ENCODE measurements around the gene PRPF6. TPM values are rescaled to one million over a fixed set of nuclear protein-coding genes. Genes with fewer than 3 reads are reported as not detected.
A peak's percentile ranks its signal among the peaks of the same experiment; 100 is the strongest.

The PRPF6 gene
- total RNA-seq, 4 donors from 2014 or later = 34.1 to 57.4 (median 45.8) TPM

- DNase-seq = no peak
- WGBS, 2 donors = 13 to 21% methylated on average over 3 to 5 of the region's 7 CpGs
These were observed 23.2 kb downstream of the PRPF6 start for GRCh38 chr20:64003960-64004725.

GRCh38 chr20:64005394-64005793 lies 24.5 kb downstream of the PRPF6 start:
- intact Hi-C loops (cut with DNase I) = no loop called here
- WGBS, 2 donors = 73 to 81% methylated on average over 6 of the region's 6 CpGs
- no peak for TF ChIP-seq POLR2A (IDR thresholded peaks at IDR 0.05)
- Histone ChIP-seq H3K27ac (no peak overlapping the region), H3K27me3 (no peaks in the 10 kb centered on the region), H3K36me3 (peaks cover 13 to 95% (median 19%) of the 10 kb centered on the region in 3 donors), H3K9me3 (no peaks in the 10 kb centered on the region), H3K4me3 (no peak overlapping the region), H3K4me1 (peaks cover 22 to 57% (median 26%) of the 10 kb centered on the region in 3 donors)
- DNase-seq = no peak

More at GRCh38 chr20:64003960-64004725, 23.2 kb downstream of the PRPF6 start:
- H3K9me3 ChIP-seq = no peaks in the 10 kb centered on the region
- peak overlapping the region in 1 of 4 donors; percentile 5 for H3K4me3 ChIP-seq
- H3K27me3 ChIP-seq = no peaks in the 10 kb centered on the region
- intact Hi-C loops (cut with DNase I) = no loop called here
- TF ChIP-seq POLR2A (IDR thresholded peaks at IDR 0.05) (no peak), CTCF (IDR thresholded peaks at IDR 0.05) (no peak)
- peaks cover 22 to 57% (median 26%) of the 10 kb centered on the region in 3 donors for H3K4me1 ChIP-seq
- peak overlapping the region; percentile 36 to 79 (median 62) for H3K27ac ChIP-seq
- peaks cover 10 to 95% (median 22%) of the 10 kb centered on the region in 3 donors for H3K36me3 ChIP-seq

GRCh38 chr20:64006490-64006889 lies 25.6 kb downstream of the PRPF6 start:
- H3K27ac ChIP-seq = no peak overlapping the region
- WGBS, 2 donors = 82 to 86% methylated on average over 5 to 8 of the region's 10 CpGs
- DNase-seq = no peak
- H3K36me3 ChIP-seq = peaks cover 13 to 95% (median 18%) of the 10 kb centered on the region in 3 donors
- no peak for TF ChIP-seq CTCF (IDR thresholded peaks at IDR 0.05)
- TF ChIP-seq POLR2A (IDR thresholded peaks at IDR 0.05) = no peak
- no peaks in the 10 kb centered on the region for H3K27me3 ChIP-seq
- no peak overlapping the region for H3K4me3 ChIP-seq
- peaks cover 22 to 57% (median 26%) of the 10 kb centered on the region in 3 donors for H3K4me1 ChIP-seq
- no peaks in the 10 kb centered on the region for H3K9me3 ChIP-seq
- intact Hi-C loops (cut with DNase I) = no loop called here

GRCh38 chr20:64006902-64007301 lies 26.0 kb downstream of the PRPF6 start:
- H3K9me3 ChIP-seq = no peaks in the 10 kb centered on the region
- H3K27me3 ChIP-seq = no peaks in the 10 kb centered on the region
- TF ChIP-seq CTCF (IDR thresholded peaks at IDR 0.05) = no peak
- no peak for TF ChIP-seq POLR2A (IDR thresholded peaks at IDR 0.05)
- H3K4me3 ChIP-seq = no peak overlapping the region
- WGBS, 2 donors = 84 to 90% methylated on average over 2 of the region's 3 CpGs
- H3K27ac ChIP-seq = no peak overlapping the region
- intact Hi-C loops (cut with DNase I) = no loop called here
- H3K4me1 ChIP-seq = peaks cover 22 to 57% (median 26%) of the 10 kb centered on the region in 3 donors
- H3K36me3 ChIP-seq = peaks cover 13 to 94% (median 16%) of the 10 kb centered on the region in 3 donors
- DNase-seq = no peak

- DNase-seq = no peak
- peaks cover 3 to 36% (median 7%) of the 10 kb centered on the region in 3 donors for H3K4me1 ChIP-seq
- no peaks in the 10 kb centered on the region for H3K27me3 ChIP-seq
- H3K9me3 ChIP-seq = no peaks in the 10 kb centered on the region
- peaks cover 17 to 87% (median 23%) of the 10 kb centered on the region in 3 donors for H3K36me3 ChIP-seq
- intact Hi-C loops (cut with DNase I) = no loop called here
- TF ChIP-seq POLR2A (IDR thresholded peaks at IDR 0.05) (no peak), CTCF (IDR thresholded peaks at IDR 0.05) (no peak)
- 86 to 91% methylated on average over 9 to 11 of the region's 13 CpGs for WGBS, 2 donors
- no peak overlapping the region for H3K4me3 ChIP-seq
- H3K27ac ChIP-seq = no peak overlapping the region
These were observed 29.0 kb downstream of the PRPF6 start for GRCh38 chr20:64009811-64010387.

Data from esophagus squamous epithelium (tissue), 5 donors.